CD14-positive monocyte (primary cell): ENCODE measurements around the gene SEPTIN3. TPM values are rescaled to one million over a fixed set of nuclear protein-coding genes. Genes with fewer than 3 reads are reported as not detected.

Experiments used
- DNase-seq, 3 donors: peaks; one replicate each; pipeline ENCODE4 v3.0.0-alpha.2; 2011 to 2022
- H2AFZ ChIP-seq: 2 replicates; pipeline ENCODE4 v1.6.0; 2012; ENCODE audit warnings: mild to moderate bottlenecking, low read depth, low read length, inconsistent platforms; ENCODE audit not compliant: insufficient read depth, poor library complexity, severe bottlenecking
- H3K27ac ChIP-seq, 2 donors: 1 replicate in 1 of 2; 2 replicates in 1 of 2; pipeline ENCODE4 v1.5.1; 2012 to 2013; ENCODE audit warnings: low read length in 2 of 2, control low read depth in 1 of 2, inconsistent platforms in 1 of 2, low read depth in 1 of 2, mild to moderate bottlenecking in 1 of 2
- H3K27me3 ChIP-seq, 2 donors: one replicate each; pipeline versions ENCODE4 v1.6.0 to v1.6.1; 2011 to 2013; ENCODE audit warnings: low read length in 2 of 2; ENCODE audit not compliant: control insufficient read depth in 2 of 2, insufficient read depth in 2 of 2
- H3K36me3 ChIP-seq, 2 donors: replicated peaks in 1 of 2; 1 replicate in 1 of 2; 2 replicates in 1 of 2; pipeline versions ENCODE4 v1.5.1 to v1.6.1; 2012 to 2013; ENCODE audit warnings: low read length in 2 of 2, control low read depth in 1 of 2, inconsistent platforms in 1 of 2, mild to moderate bottlenecking in 1 of 2; ENCODE audit not compliant: insufficient read depth in 2 of 2, control insufficient read depth in 1 of 2
- H3K4me1 ChIP-seq, 2 donors: 1 replicate in 1 of 2; 2 replicates in 1 of 2; pipeline versions ENCODE4 v1.5.1 to v1.6.1; 2012 to 2013; ENCODE audit warnings: low read length in 2 of 2, control low read depth in 1 of 2, inconsistent platforms in 1 of 2, mild to moderate bottlenecking in 1 of 2, moderate library complexity in 1 of 2; ENCODE audit not compliant: insufficient read depth in 2 of 2, control insufficient read depth in 1 of 2
- H3K4me2 ChIP-seq: replicated peaks from 2 replicates; pipeline ENCODE3; 2012; ENCODE audit warnings: low read length, moderate library complexity, mild to moderate bottlenecking; ENCODE audit not compliant: poor library complexity, severe bottlenecking; ENCODE audit errors: extremely low read depth
- H3K4me3 ChIP-seq, 3 experiments: fragments of 200-600 bp in 1 of 3; sonication (generic) in 1 of 3; replicated peaks in 1 of 3; 1 replicate in 2 of 3; 2 replicates in 1 of 3; pipeline ENCODE4 v1.5.1; 2011 to 2013; ENCODE audit warnings: low read length in 3 of 3, mild to moderate bottlenecking in 3 of 3, control low read depth in 2 of 3, low read depth in 2 of 3, inconsistent platforms in 1 of 3, moderate library complexity in 1 of 3
- H3K79me2 ChIP-seq: 2 replicates; pipeline ENCODE4 v1.6.0; 2012; ENCODE audit warnings: mild to moderate bottlenecking, control low read depth, inconsistent platforms, low read length, moderate library complexity; ENCODE audit not compliant: insufficient read depth
- H3K9ac ChIP-seq: 2 replicates; pipeline ENCODE4 v1.6.0; 2017; ENCODE audit warnings: low read length, mild to moderate bottlenecking; ENCODE audit not compliant: insufficient read depth, poor library complexity, severe bottlenecking
- H3K9me3 ChIP-seq, 2 donors: replicated peaks in 1 of 2; 1 replicate in 1 of 2; 2 replicates in 1 of 2; pipeline versions ENCODE4 v1.5.1 to v1.6.1; 2012 to 2013; ENCODE audit warnings: low read length in 2 of 2, control low read depth in 1 of 2; ENCODE audit not compliant: control insufficient read depth in 1 of 2, insufficient read depth in 1 of 2
- H4K20me1 ChIP-seq: 2 replicates; pipeline ENCODE4 v1.6.0; 2012; ENCODE audit warnings: mild to moderate bottlenecking, low read length, control low read depth, moderate library complexity; ENCODE audit not compliant: insufficient read depth
- H3K27ac Mint-ChIP-seq, 7 donors: one replicate each; pipeline ENCODE4 v1.8.0; 2020; ENCODE audit warnings: mild to moderate bottlenecking in 7 of 7, mixed read lengths in 7 of 7, moderate library complexity in 6 of 7, inconsistent platforms in 2 of 7
- H3K27me3 Mint-ChIP-seq, 3 donors: one replicate each; pipeline ENCODE4 v1.8.0; 2021 to 2022; ENCODE audit warnings: low read depth in 3 of 3, mild to moderate bottlenecking in 3 of 3, mixed read lengths in 3 of 3, moderate library complexity in 3 of 3, inconsistent platforms in 1 of 3
- H3K36me3 Mint-ChIP-seq, 2 donors: one replicate each; pipeline ENCODE4 v1.8.0; 2020; ENCODE audit warnings: mixed read lengths in 2 of 2, inconsistent platforms in 1 of 2, mild to moderate bottlenecking in 1 of 2
- H3K4me1 Mint-ChIP-seq: one replicate; pipeline ENCODE4 v1.8.0; 2020; ENCODE audit warnings: mild to moderate bottlenecking, mixed read lengths
- H3K4me3 Mint-ChIP-seq, 2 donors: one replicate each; pipeline ENCODE4 v1.8.0; 2020; ENCODE audit warnings: mild to moderate bottlenecking in 2 of 2, mixed read lengths in 2 of 2, moderate library complexity in 1 of 2
- H3K9me3 Mint-ChIP-seq, 7 donors: one replicate each; pipeline ENCODE4 v1.8.0; 2020 to 2022; ENCODE audit warnings: mixed read lengths in 7 of 7, mild to moderate bottlenecking in 6 of 7, moderate library complexity in 6 of 7, inconsistent platforms in 2 of 7
- CTCF ChIP-seq: fragments of 200-600 bp; IDR thresholded peaks from one replicate; pipeline ENCODE4 v1.8.0; 2022; ENCODE audit warnings: antibody characterized with exemption, mild to moderate bottlenecking
- WGBS: methylation state at CpG from one replicate; pipeline ENCODE4 v1.1.5; 2013; ENCODE audit warnings: missing lambda C conversion rate; ENCODE audit not compliant: insufficient coverage; 5-methylcytosine and 5-hydroxymethylcytosine counted together
- intact Hi-C, 2 donors: fragments of 100-400 bp; cut with micrococcal nuclease; formaldehyde crosslinking; loops; one replicate each; pipeline versions ENCODE4 v1.15.0 to v1.15.1; 2023
- polyA plus RNA-seq, 3 donors: library from polyadenylated mRNA; depleted of rRNA in 1 of 3; unstranded in 2 of 3; stranded (reverse) in 1 of 3; fragments of 300-500 nt in 2 of 3; fragments of >200 nt in 1 of 3; fragmentation: Illumina TruSeq in 2 of 3; gene quantifications; 1 replicate in 2 of 3; 2 replicates in 1 of 3; pipeline ENCODE4 v1.2.3, GENCODE V29; 2012 to 2021

Gene SEPTIN3
- polyA plus RNA-seq, 3 donors, result 0.06 to 0.20 TPM; not detected in 1

GRCh38 chr22:41935015-41935351, 34.3 kb upstream of the SEPTIN3 start:
- Mint-ChIP-seq H3K27ac (peak overlapping the region in 2 of 7 donors; percentile 35 to 63), H3K27me3 (peaks cover 0 to 8% (median 2%) of the 10 kb centered on the region in 3 donors), H3K36me3 (peaks cover 9 to 39% of the 10 kb centered on the region in 2 donors), H3K9me3 (peaks cover 0 to 2% (median 0%) of the 10 kb centered on the region in 7 donors), H3K4me1 (peaks cover 3% of the 10 kb centered on the region), H3K4me3 (no peak overlapping the region)
- no peaks in the 10 kb centered on the region for H3K9me3 ChIP-seq
- H3K4me3 ChIP-seq, result no peak overlapping the region
- intact Hi-C loops, result no loop called here
- H3K4me1 ChIP-seq, result no peaks in the 10 kb centered on the region
- H3K27me3 ChIP-seq, result no peaks in the 10 kb centered on the region
- no peak overlapping the region for H3K4me2 ChIP-seq
- no peak overlapping the region for H2AFZ ChIP-seq
- no peak for TF ChIP-seq CTCF
- H3K9ac ChIP-seq, result no peak overlapping the region
- peaks cover 7 to 15% of the 10 kb centered on the region in 2 donors for H3K36me3 ChIP-seq
- no peak overlapping the region for H3K27ac ChIP-seq
- no peaks in the 10 kb centered on the region for H3K79me2 ChIP-seq
- no peak for DNase-seq
- no peaks in the 10 kb centered on the region for H4K20me1 ChIP-seq
- 100% methylated on average over 2 of the region's 4 CpGs for WGBS

- no peak for TF ChIP-seq CTCF
- H3K36me3 ChIP-seq, result peaks cover 7 to 15% of the 10 kb centered on the region in 2 donors
- H3K27ac ChIP-seq, result no peak overlapping the region
- no peak for DNase-seq
- no peaks in the 10 kb centered on the region for H4K20me1 ChIP-seq
- no peak overlapping the region for H3K4me3 ChIP-seq
- no peaks in the 10 kb centered on the region for H3K9me3 ChIP-seq
- Mint-ChIP-seq H3K4me1 (peaks cover 6% of the 10 kb centered on the region), H3K27me3 (peaks cover 0 to 8% (median 0%) of the 10 kb centered on the region in 3 donors), H3K4me3 (no peak overlapping the region), H3K36me3 (peaks cover 9 to 39% of the 10 kb centered on the region in 2 donors), H3K9me3 (peaks cover 0 to 3% (median 0%) of the 10 kb centered on the region in 7 donors), H3K27ac (peak overlapping the region in 2 of 7 donors; percentile 15 to 63)
- peak overlapping the region; percentile 8 for H3K9ac ChIP-seq
- no peaks in the 10 kb centered on the region for H3K4me1 ChIP-seq
- no peak overlapping the region for H2AFZ ChIP-seq
- WGBS, result 98% methylated on average over 5 of the region's 9 CpGs
- no peaks in the 10 kb centered on the region for H3K79me2 ChIP-seq
- no peaks in the 10 kb centered on the region for H3K27me3 ChIP-seq
- intact Hi-C loops, result no loop called here
- H3K4me2 ChIP-seq, result no peak overlapping the region
Observed at GRCh38 chr22:41935509-41935908, 33.7 kb upstream of the SEPTIN3 start.
